Stomach (tissue), 4 donors: Measurements from ENCODE around the gene MRPS23.

Experiments
- CTCF ChIP-seq, 7 experiments: fragments of 450-650 bp in 4 of 7; fragments of 200-600 bp in 3 of 7; sonication (generic) in 3 of 7; IDR thresholded peaks; one replicate each; pipeline ENCODE4 v1.5.1; 2016 to 2019; ENCODE audit warnings: antibody characterized with exemption in 7 of 7, control low read depth in 2 of 7, mild to moderate bottlenecking in 1 of 7
- POLR2A ChIP-seq, 4 donors: fragments of 450-650 bp; IDR thresholded peaks; one replicate each; pipeline ENCODE4 v1.6.1; 2016; ENCODE audit warnings: antibody characterized with exemption in 4 of 4, control low read depth in 2 of 4, mild to moderate bottlenecking in 1 of 4, moderate library complexity in 1 of 4

GRCh38 chr17:57864273-57864672 is 14.4 kb upstream of the MRPS23 start:
- TF ChIP-seq CTCF (IDR thresholded peaks at IDR 0.05) (no peak), POLR2A (IDR thresholded peaks at IDR 0.05) (no peak)
